GM19025 (cell line): ENCODE data around the gene PLXNA3.
A peak's percentile ranks its signal among the peaks of the same experiment; 100 is the strongest.

ENCODE experiments used
- ATAC-seq: cut with Tn5 transposase; IDR thresholded peaks from one replicate; pipeline ENCODE4 v1.9.1; 2021; ENCODE audit warnings: mild to moderate bottlenecking, low read depth, moderate library complexity; ENCODE audit not compliant: unreplicated experiment

Gene PLXNA3

DNA sequence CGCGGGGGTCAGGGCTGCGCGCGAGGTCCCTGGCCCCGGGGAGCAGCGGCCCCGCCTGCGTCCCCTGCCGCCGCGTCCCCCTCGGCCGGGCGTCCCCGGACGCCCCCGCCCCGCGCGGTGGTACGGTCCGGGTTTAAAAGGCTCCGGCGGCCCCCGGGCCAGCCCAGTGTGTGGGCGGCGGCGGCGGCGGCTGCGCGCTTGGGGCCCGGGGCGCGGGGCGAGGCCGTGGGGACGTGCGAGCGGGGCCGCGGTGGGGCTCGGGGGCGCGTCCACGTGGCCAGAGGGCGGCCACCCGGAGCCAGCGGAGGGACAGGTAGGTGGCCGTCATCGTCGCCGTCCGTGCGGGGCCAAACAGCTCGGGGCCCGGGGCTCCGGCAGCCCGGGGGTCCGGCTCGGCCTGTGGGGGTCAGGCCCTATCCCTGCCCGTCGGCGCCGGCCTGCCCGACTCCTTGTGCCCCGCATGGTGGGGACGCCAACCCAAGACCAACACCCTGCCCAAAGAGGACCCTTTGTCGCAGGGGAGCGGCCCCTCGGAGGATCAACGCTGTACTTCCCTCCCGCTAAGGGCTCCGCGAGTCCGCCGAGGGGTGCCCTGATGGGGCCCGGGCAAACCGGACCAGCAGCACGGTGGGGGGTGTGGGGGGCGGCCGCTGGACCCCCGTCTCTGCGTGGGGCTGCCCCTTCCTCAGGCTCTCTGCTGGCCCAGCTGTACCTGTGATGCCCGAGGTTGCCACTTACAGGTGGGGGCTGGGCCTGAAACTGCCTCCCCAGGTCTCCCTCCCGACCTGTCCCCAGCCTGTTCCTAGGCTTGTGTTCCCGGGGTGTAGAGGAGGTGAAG, at the start of gene PLXNA3:
Gene PLXNA3, plus strand, starts transcription at position 166 of the 838 bp plus-strand sequence. CDS start 1,903 bp downstream, outside the sequence.
- ATAC-seq = peak; percentile 68

DNA sequence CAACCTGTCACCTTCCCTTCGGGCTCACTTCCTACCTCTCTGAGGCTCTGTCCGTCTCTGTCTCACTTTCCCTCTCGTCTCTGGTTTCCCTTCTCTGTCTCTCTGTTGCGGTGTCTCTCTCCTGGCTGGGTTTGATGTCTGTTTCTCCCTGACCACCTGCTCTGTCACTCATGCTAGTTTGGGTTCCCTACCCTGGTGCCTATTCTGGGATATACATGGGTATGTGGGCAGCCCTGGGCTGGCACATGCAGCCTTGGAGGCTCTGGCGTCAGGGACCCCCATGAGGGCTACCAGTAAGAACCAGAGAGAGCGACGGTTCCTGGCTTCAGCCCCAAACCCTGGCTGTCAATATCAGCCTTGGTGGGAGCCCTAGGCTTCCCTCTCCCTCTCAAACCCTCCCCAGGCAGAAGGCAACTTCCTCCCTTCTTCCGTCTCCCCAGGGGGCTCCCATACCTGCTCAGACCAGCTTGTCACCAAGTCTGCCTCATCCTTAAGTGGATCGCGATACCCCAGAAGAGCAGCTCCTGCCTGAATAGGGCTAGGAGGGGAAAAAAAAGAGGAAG, 49.3 kb upstream of the PLXNA3 start:
- no peak for ATAC-seq

DNA sequence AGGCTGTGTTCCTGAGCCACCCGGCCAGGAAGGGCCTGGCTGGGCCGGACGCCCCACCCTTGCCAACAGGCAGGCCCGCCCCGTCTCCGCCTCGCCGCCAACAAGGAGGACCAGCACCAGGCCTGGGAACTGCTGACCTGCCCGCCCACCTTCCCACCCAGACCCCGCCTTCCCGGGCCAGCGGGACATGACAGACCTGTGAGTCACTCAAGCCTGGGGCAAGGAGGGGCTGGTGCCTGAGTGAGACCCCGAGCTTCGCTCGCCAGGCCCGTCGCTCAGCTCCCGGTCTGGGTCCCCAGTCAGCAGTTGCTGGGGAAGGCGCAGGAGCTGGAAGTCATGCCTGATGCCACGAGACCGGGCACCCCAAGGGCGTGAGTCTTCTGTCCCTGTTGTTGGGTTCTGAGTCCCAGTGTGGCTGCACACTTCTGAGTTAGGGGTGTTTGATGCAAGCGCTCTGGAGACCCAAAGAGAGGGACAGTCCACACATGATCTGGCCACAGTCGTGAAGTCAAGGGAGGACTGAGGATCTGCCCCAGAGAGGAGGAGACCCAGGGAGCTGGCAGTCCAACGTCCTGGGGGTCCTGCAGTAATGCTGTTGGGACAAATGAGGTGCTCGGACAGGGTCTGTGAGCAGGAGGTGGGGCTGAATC, 48.7 kb upstream of the PLXNA3 start, which contains the start of gene DNASE1L1:
Gene DNASE1L1, minus strand, starts transcription at position 33 of the 650 bp plus-strand sequence. CDS start 3,686 bp downstream, outside the sequence.
- ATAC-seq = no peak

DNA sequence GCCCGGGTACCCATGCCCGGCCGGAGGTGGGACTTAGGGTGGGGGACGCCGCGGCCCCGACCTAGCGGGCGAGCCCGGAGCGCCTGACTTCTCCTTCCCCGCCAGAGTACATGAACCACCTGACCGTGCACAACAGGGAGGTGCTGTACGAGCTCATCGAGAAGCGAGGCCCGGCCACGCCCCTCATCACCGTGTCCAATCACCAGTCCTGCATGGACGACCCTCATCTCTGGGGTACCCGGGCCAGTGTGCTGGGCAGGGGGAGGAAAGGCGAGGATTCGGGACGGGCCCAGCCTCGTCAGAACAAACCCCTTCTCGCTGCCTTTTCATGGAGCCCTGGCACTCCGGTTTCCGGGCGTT, 46.1 kb upstream of the PLXNA3 start:
- ATAC-seq = peak; percentile 53

DNA sequence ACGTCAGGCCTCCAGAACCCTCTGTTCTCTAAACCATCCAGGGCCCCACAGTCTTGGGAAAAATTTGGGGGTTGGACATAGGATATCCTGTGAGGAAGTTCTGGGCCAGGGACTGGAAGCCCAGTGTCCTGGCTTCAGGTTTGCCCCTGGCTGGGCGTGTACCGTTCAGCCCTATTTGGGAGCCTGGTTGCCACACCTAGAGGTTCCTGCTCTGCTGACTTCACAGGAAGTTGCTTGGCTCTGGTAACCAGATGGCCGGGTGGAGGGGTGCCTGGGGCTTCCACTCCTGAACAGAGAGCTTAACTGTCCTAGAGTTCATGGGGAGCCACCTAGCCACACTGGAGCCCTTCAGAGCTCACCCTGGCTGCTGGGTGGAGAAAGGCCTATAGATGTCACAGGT, 45.6 kb upstream of the PLXNA3 start:
- no peak for ATAC-seq

DNA sequence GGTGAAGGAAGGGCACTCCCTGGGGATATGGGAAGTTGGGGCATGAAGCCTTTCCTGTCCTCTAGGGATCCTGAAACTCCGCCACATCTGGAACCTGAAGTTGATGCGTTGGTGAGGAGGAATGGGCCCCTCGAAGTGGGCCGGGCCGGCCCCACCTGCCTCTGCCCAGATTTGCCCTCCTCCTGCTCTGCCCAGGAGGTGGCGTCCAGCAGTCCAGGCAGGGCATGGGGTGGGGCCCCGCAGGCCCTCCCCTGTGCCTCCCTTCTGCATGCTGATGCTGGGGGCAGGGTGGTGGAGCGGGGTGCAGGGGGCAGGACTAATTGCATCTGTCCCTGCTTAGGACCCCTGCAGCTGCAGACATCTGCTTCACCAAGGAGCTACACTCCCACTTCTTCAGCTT, 44.9 kb upstream of the PLXNA3 start:
- no peak for ATAC-seq

DNA sequence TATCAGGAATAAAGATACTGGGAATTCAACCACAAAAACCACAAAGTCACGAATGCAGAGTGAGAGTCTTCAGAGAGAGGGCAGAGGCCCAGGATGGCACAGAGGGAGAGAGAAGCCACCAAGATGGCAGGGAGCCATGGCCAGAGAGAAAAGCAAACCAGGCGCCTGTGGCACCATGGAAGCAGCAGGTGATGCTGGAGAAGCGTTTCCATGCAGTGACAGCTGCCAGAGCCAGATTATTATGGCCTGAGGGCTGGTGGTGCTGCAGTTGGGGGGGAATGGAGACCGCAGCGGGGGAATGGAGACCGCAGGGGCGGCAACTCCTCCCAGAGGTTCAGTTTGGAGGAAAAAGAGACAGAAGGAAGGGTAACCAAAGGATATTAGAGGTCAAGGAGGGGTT, 40.9 kb upstream of the PLXNA3 start:
- no peak for ATAC-seq

DNA sequence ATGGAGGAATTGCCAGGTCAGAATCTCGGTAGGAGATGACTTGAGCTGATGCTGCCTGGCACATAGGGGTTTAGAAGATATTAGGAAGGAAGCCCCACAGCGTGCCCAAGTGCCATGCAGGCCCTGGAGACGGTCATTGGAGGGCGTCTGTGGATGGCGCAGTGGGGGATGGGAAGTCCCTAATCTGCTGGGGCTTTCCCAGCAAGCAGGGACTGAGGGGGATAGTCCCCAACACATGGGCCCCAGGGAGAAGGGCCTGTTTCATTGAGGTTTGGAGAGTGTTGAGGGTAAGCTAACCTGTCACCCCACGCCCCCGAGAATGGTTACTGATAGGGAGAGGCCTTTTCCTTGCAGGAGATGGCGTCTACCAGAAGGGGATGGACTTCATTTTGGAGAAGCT, 38.9 kb upstream of the PLXNA3 start:
- no peak for ATAC-seq

DNA sequence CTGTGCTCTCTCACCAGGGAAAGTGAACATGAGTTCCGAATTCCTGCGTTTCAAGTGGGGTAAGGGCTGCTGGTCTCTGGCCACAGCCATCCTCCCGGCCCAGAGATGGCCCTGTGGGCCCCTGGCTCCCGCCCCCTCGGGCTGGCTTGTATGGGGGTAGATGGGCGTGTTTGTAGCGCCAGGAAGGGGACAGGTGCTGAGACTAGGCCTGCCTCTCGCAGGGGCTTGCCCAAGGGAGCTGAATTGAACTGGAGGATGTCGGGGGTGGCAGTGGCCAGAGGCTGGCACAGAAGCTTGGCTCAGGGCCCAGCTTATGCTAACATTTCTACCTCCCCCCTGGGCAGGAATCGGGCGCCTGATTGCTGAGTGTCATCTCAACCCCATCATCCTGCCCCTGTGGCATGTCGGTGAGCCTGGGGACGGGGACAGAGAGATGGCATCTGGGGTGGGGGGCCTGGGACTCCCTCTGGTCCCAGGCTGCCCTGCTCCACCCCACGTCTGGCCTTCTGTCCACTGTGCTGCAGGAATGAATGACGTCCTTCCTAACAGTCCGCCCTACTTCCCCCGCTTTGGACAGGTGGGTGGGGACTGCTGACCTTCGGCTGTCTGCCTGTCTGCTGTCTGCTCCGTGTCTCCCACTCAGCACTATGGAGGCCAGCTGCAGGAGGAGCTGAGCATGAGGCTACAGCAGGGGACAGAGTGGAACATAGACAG, 38.2 kb upstream of the PLXNA3 start:
- no peak for ATAC-seq

DNA sequence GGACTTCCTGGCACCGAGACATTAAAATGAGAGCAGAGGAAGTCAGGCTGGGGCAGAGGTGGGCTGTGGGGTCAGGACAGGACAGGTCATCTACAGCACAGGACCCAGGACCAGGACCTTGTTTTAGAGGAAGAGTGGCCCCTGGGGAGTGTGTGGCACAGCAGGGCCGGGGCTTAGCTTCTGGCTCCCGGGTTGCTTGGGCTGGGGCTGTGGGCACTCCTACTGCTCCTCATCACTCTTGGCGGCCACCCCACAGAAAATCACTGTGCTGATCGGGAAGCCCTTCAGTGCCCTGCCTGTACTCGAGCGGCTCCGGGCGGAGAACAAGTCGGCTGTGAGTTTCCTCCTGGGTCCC, 37.7 kb upstream of the PLXNA3 start:
- ATAC-seq = no peak

DNA sequence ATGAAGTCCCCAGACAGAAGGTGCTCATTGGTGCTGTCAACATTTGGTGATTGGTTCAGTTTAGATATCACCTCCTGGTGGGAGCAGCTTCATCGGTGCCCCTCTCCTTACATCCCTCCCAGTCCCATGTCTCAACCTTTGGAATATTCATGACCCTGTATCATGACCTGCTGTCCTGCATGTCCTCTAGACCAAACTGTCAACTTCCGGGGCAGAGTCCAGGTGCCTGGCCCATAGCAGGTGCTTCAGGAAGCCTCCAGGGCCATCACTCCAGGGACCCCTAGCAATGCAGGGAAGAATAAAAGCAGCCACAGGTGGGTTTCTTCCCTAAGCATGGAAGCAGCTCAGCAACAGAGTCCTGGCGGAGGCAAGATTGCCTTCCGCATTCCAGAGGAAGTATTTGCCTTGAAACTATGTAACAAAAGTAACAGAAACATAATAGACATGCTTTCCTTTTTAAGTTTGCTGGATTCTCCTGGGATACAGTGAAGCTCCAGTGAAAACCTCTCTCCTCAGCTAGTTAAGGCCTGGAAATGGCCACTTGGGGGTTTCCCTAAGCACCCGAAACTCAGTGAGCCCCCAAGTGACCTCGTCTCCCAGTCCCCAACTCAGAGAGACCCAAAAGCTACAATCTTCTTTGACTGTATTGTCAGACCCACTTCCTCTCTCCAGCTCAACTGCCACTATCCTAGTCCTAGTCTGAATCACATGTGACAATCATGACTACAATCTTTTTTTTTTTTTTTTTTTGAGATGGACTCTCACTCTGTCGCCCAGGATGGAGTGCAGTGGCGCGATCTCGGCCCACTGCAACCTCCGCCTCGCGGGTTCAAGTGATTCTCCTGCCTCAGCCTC, 30.9 kb upstream of the PLXNA3 start:
- ATAC-seq = no peak

DNA sequence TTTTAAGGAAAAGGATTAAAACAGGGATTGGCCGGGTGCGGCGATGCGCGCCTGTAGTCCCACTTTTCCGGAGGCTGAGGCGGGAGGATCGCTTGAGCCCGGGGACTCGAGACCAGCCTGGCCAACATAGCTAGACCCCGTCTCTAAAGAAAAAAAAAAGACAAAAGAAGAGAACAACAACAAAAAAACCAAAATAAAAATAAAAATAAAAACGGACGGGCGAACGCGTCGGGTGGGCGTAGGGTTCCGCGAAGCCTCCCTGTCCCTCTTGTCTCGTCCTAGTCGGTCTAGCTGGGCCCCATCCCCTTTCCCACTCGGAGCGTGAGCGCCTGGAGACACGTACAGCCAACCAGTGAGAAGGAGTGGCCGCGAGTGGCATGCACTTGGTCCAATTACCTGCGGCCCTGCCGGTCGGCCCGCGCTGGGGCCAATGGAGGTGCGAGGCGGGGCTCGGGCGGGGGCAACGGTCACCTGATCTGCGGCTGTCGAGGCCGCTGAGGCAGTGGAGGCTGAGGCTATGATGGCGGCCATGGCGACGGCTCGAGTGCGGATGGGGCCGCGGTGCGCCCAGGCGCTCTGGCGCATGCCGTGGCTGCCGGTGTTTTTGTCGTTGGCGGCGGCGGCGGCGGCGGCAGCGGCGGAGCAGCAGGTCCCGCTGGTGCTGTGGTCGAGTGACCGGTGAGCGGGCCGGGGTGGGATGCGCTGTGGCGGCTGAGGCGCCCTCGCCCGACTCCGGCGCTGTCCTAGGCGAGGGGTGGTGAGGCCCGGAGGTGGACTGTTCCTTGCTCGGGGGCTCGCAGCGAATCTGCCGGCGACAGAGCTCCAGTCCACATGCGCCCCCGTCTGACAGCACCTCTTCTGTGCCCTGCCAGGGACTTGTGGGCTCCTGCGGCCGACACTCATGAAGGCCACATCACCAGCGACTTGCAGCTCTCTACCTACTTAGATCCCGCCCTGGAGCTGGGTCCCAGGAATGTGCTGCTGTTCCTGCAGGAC, 29.6 kb upstream of the PLXNA3 start, which contains the start of gene ATP6AP1:
Gene ATP6AP1, plus strand, starts transcription at position 502 of the 996 bp plus-strand sequence. Its CDS starts 16 bp downstream, at position 518.
- peak; percentile 99 for ATAC-seq

DNA sequence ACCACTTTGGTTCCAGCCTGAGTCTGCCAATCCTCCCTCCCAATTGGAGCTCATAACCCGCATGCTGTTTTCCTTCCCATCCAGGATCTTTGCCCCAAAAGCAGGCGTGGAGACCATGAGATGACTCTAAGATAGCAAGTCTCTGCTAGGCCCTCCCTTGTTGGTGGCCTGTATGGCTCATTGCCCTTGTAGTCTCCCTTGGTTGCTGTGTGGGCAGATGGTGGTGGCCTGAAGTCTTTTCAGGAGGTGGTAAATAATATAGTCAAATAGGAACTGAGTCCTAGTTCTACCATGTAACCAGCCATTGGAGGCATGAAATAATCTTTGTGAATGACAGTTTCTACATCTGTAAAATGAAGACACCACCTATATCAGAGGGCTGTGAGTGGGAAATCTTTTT, 28.4 kb upstream of the PLXNA3 start:
- no peak for ATAC-seq

DNA sequence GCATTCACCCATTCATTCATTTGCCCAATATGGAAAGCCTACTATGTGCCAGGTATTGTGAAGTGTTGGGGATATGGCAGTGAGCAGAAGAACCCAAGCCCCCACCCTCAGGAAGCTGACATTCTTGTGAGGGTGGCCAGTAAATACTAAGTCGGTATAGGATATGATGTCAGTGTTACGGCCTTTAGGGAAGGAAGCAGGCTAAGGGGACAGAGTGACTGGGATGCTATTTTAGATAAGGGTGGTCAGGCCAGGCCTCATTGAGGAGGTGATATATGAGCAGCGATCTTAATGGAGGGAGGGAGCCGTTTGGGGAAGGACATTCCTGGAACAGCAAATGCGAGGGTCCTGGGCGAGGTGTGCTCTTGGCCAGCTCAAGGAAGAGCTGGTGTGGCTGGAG, 27.6 kb upstream of the PLXNA3 start:
- ATAC-seq = no peak

DNA sequence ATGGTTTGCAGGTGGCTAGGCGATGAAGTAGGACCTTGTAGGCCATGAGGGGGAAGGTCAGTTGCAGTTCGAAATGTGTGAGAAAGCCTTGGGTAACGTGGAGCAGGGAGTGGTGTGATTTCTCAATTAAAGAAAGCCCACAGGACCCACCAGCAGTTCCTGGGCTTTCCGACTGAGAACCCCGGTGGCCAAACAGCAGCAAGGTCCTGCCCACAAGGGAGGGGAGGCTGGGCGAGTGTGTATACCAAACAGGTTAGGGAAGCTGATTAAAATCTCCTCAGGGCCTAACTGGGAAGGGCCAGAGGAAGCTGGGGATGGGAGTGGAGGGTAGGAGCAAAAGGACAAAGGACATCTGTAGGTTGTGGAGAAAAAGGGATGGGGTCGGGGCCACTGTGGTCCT, 27.2 kb upstream of the PLXNA3 start:
- no peak for ATAC-seq

DNA sequence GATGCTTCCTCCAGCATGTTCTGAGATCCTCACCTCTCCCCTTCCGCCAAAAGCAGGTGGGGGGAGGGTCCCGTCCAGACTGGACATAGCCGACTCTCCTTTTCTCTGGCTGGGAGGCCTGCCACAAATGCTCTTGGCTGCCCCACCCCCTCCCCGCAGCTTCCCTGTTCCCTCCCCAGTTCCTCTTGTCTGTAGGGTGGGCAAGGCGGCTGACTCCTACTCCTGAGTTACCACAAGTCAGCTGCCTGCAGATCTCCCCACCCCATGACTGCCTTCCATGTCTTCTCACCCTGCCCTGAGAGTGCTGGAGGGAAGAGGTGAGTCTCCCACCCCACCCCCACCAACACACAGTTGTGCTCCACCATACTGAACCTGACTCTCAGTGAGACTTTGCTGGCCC, 26.7 kb upstream of the PLXNA3 start:
- no peak for ATAC-seq

DNA sequence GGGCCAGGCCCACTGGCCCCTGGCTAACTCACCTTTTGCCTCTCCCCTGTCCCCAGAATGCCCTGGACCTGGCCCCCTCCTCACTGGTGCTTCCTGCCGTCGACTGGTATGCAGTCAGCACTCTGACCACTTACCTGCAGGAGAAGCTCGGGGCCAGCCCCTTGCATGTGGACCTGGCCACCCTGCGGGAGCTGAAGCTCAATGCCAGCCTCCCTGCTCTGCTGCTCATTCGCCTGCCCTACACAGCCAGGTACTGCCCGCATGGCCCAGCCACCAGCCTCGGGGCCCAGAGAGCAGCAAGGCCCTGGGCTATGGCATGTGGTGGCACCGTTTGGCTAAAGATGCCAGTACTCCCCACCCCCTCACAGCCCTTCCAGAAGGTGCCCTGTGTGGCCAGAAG, 25.9 kb upstream of the PLXNA3 start:
- ATAC-seq = no peak

DNA sequence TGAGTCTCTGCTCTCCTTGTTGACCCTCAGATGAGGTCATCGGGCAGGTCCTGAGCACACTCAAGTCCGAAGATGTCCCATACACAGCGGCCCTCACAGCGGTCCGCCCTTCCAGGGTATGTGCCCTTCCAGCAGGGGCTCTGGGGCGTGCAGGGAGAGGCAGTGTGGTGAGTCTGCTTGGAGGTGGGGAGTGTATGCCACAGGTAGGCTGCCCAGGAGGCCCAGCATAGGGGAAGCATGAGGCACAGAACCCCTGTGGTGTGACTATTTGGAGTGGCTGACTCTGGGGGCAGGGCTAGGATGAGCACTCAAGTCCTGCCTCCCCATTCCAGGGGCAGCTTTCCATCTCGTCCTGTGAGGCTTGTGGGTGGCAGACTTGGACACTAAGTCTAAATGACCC, 24.5 kb upstream of the PLXNA3 start:
- no peak for ATAC-seq
